Esophagus squamous epithelium (tissue), 5 donors: ENCODE results near the gene CAMKMT. TPM values are rescaled to one million over a fixed set of nuclear protein-coding genes. Genes with fewer than 3 reads are reported as not detected.

Experiments
- DNase-seq: peaks from one replicate; lab custom pipeline; 2025; lab: John Stamatoyannopoulos, UW
- H3K27ac ChIP-seq, 4 donors: fragments of 200-600 bp; sonication (generic); one replicate each; pipeline ENCODE4 v1.5.1; 2016 to 2019; ENCODE audit warnings: mild to moderate bottlenecking in 1 of 4
- H3K27me3 ChIP-seq, 4 donors: fragments of 200-600 bp; sonication (generic); 1 replicate in 3 of 4; 2 replicates in 1 of 4; pipeline versions ENCODE4 v1.5.1 to v1.6.0; 2017 to 2021; ENCODE audit warnings: antibody characterized with exemption in 1 of 4
- H3K36me3 ChIP-seq, 3 donors: fragments of 200-600 bp; sonication (generic); one replicate each; pipeline ENCODE4 v1.5.1; 2016 to 2019
- H3K4me1 ChIP-seq, 3 donors: fragments of 200-600 bp; sonication (generic); one replicate each; pipeline ENCODE4 v1.5.1; 2017 to 2019
- H3K4me3 ChIP-seq, 4 donors: fragments of 200-600 bp; sonication (generic); 1 replicate in 3 of 4; 2 replicates in 1 of 4; pipeline ENCODE4 v1.5.1; 2016 to 2019; ENCODE audit warnings: mild to moderate bottlenecking in 2 of 4, moderate library complexity in 1 of 4
- H3K9me3 ChIP-seq, 3 donors: fragments of 200-600 bp; sonication (generic); one replicate each; pipeline ENCODE4 v1.5.1; 2016 to 2019
- CTCF ChIP-seq, 6 experiments: fragments of 450-650 bp in 4 of 6; fragments of 200-600 bp in 2 of 6; sonication (generic) in 2 of 6; IDR thresholded peaks; one replicate each; pipeline ENCODE4 v1.5.1; 2016 to 2019; ENCODE audit warnings: antibody characterized with exemption in 6 of 6, mild to moderate bottlenecking in 4 of 6, moderate library complexity in 4 of 6
- POLR2A ChIP-seq, 4 donors: fragments of 450-650 bp; IDR thresholded peaks; one replicate each; pipeline ENCODE4 v1.6.1; 2017; ENCODE audit warnings: antibody characterized with exemption in 4 of 4, mild to moderate bottlenecking in 4 of 4, moderate library complexity in 3 of 4
- WGBS, 2 donors: methylation state at CpG; one replicate each; pipeline ENCODE4 v1.1.5; 2018; 5-methylcytosine and 5-hydroxymethylcytosine counted together
- intact Hi-C: fragments of 100-400 bp; cut with DNase I; formaldehyde crosslinking; loops from one replicate; pipeline ENCODE4 v1.15.0; 2022
- total RNA-seq, 4 donors: library from RNA; depleted of rRNA; stranded (reverse); fragments of >200 nt; gene quantifications; one replicate each; pipeline ENCODE4 v1.1.0, GENCODE V29; 2016
- donor health status: DM: yes; HTN: yes; CAD: no.

The CAMKMT gene
- total RNA-seq, 4 donors from 2014 or later = 5.7 to 14.4 (median 10.6) TPM

- Histone ChIP-seq H3K36me3 (no peaks in the 10 kb centered on the region), H3K9me3 (peaks cover 0 to 3% (median 0%) of the 10 kb centered on the region in 3 donors), H3K27ac (no peak overlapping the region), H3K27me3 (no peaks in the 10 kb centered on the region), H3K4me1 (no peaks in the 10 kb centered on the region), H3K4me3 (no peak overlapping the region)
- DNase-seq = no peak
- WGBS, 2 donors = 58 to 78% methylated on average over 1 of the region's 1 CpG
- intact Hi-C loops = no loop called here
- TF ChIP-seq CTCF (IDR thresholded peaks at IDR 0.05) (no peak), POLR2A (IDR thresholded peaks at IDR 0.05) (no peak)
These were observed 266.6 kb downstream of the CAMKMT start for GRCh38 chr2:44628297-44628696.

- no peak overlapping the region for H3K27ac ChIP-seq
- TF ChIP-seq POLR2A (IDR thresholded peaks at IDR 0.05) (no peak), CTCF (IDR thresholded peaks at IDR 0.05) (no peak)
- no peaks in the 10 kb centered on the region for H3K36me3 ChIP-seq
- peaks cover 0 to 3% (median 0%) of the 10 kb centered on the region in 3 donors for H3K9me3 ChIP-seq
- no peak overlapping the region for H3K4me3 ChIP-seq
- 82 to 87% methylated on average over 4 of the region's 4 CpGs for WGBS, 2 donors
- H3K4me1 ChIP-seq = no peaks in the 10 kb centered on the region
- DNase-seq = no peak
- intact Hi-C loops = no loop called here
- no peaks in the 10 kb centered on the region for H3K27me3 ChIP-seq
These were observed 271.4 kb downstream of the CAMKMT start for GRCh38 chr2:44632931-44633689.

GRCh38 chr2:44635725-44636124, 274.0 kb downstream of the CAMKMT start:
- Histone ChIP-seq H3K4me3 (no peak overlapping the region), H3K9me3 (peaks cover 0 to 3% (median 0%) of the 10 kb centered on the region in 3 donors), H3K4me1 (no peaks in the 10 kb centered on the region), H3K27ac (no peak overlapping the region), H3K27me3 (no peaks in the 10 kb centered on the region), H3K36me3 (no peaks in the 10 kb centered on the region)
- TF ChIP-seq POLR2A (IDR thresholded peaks at IDR 0.05) = no peak
- TF ChIP-seq CTCF (IDR thresholded peaks at IDR 0.05) = no peak
- intact Hi-C loops = no loop called here
- 91 to 95% methylated on average over 2 of the region's 2 CpGs for WGBS, 2 donors
- no peak for DNase-seq

- TF ChIP-seq POLR2A (IDR thresholded peaks at IDR 0.05) (no peak), CTCF (IDR thresholded peaks at IDR 0.05) (no peak)
- Histone ChIP-seq H3K4me3 (no peak overlapping the region), H3K36me3 (no peaks in the 10 kb centered on the region), H3K4me1 (no peaks in the 10 kb centered on the region), H3K27ac (no peak overlapping the region), H3K9me3 (no peaks in the 10 kb centered on the region), H3K27me3 (no peaks in the 10 kb centered on the region)
- DNase-seq = no peak
- intact Hi-C loops = no loop called here
- WGBS, 2 donors = 54 to 58% methylated on average over 4 of the region's 4 CpGs
These were observed 276.9 kb downstream of the CAMKMT start for GRCh38 chr2:44638649-44639048.

GRCh38 chr2:44639399-44639798, 277.7 kb downstream of the CAMKMT start:
- H3K4me1 ChIP-seq = no peaks in the 10 kb centered on the region
- H3K27ac ChIP-seq = no peak overlapping the region
- TF ChIP-seq POLR2A (IDR thresholded peaks at IDR 0.05) = no peak
- no peak for TF ChIP-seq CTCF (IDR thresholded peaks at IDR 0.05)
- no peaks in the 10 kb centered on the region for H3K36me3 ChIP-seq
- 95 to 98% methylated on average over 2 of the region's 2 CpGs for WGBS, 2 donors
- H3K27me3 ChIP-seq = no peaks in the 10 kb centered on the region
- no peak overlapping the region for H3K4me3 ChIP-seq
- no peak for DNase-seq
- intact Hi-C loops = no loop called here
- H3K9me3 ChIP-seq = no peaks in the 10 kb centered on the region
